Testis (tissue), 3 donors: ENCODE data around the gene ARFIP1. TPM values are rescaled to one million over a fixed set of nuclear protein-coding genes. Genes with fewer than 3 reads are reported as not detected.

Source experiments
- DNase-seq: peaks from one replicate; pipeline ENCODE4 v3.0.0-alpha.2; 2019
- H3K27ac ChIP-seq, 2 donors: fragments of 200-600 bp; sonication (generic); one replicate each; pipeline ENCODE4 v1.5.1; 2019
- H3K27me3 ChIP-seq: fragments of 200-600 bp; sonication (generic); one replicate; pipeline ENCODE4 v1.5.1; 2019
- H3K36me3 ChIP-seq: fragments of 200-600 bp; sonication (generic); one replicate; pipeline ENCODE4 v1.5.1; 2017; ENCODE audit warnings: low read depth; ENCODE audit errors: missing control alignments
- H3K4me1 ChIP-seq: fragments of 200-600 bp; sonication (generic); one replicate; pipeline ENCODE4 v1.5.1; 2019
- H3K4me3 ChIP-seq, 2 donors: fragments of 200-600 bp; sonication (generic); one replicate each; pipeline ENCODE4 v1.5.1; 2017 to 2019
- H3K9me3 ChIP-seq: fragments of 200-600 bp; sonication (generic); one replicate; pipeline ENCODE4 v1.5.1; 2017
- POLR2A ChIP-seq: fragments of 450-650 bp; IDR thresholded peaks from one replicate; pipeline ENCODE4 v1.6.1; 2017; ENCODE audit warnings: antibody characterized with exemption, mild to moderate bottlenecking, moderate library complexity
- WGBS, 2 donors: methylation state at CpG; one replicate each; pipeline ENCODE4 v1.1.5; 2018; 5-methylcytosine and 5-hydroxymethylcytosine counted together
- intact Hi-C: fragments of 100-400 bp; cut with DNase I; formaldehyde crosslinking; loops from one replicate; pipeline ENCODE4 v1.15.1; 2023; ENCODE audit warnings: low total_unique reads
- polyA plus RNA-seq: library from polyadenylated mRNA; stranded (reverse); fragments of 350-450 nt; fragmentation: Illumina TruSeq; extraction: RNeasy Lipid Tissue Mini Kit (QIAGEN cat#74804); gene quantifications from one replicate; pipeline ENCODE4 v1.2.3, GENCODE V29; 2014; ENCODE audit warnings: low read depth, low replicate concordance; ENCODE audit not compliant: insufficient read depth
- total RNA-seq, 2 donors: library from RNA; depleted of rRNA; stranded (reverse); fragments of >200 nt; gene quantifications; one replicate each; pipeline ENCODE4 v1.2.3, GENCODE V29; 2016
- TF ChIP-seq, protein P1 (sequence below), 3 experiments: fragments of 450-650 bp in 2 of 3; fragments of 200-600 bp in 1 of 3; sonication (generic) in 1 of 3; IDR thresholded peaks; one replicate each; pipeline ENCODE4 v1.5.1; 2016 to 2019; ENCODE audit warnings: antibody characterized with exemption in 3 of 3, mild to moderate bottlenecking in 2 of 3, moderate library complexity in 1 of 3

The ARFIP1 gene
- total and polyA plus RNA-seq, 3 donors from 2014 or later = 22.3 to 37.0 (median 31.7) TPM

- Histone ChIP-seq H3K27me3 (no peaks in the 10 kb centered on the region), H3K27ac (no peak overlapping the region), H3K4me1 (peaks cover 4% of the 10 kb centered on the region), H3K4me3 (no peak overlapping the region), H3K36me3 (no peaks in the 10 kb centered on the region), H3K9me3 (no peaks in the 10 kb centered on the region)
- TF ChIP-seq, protein P1, sequence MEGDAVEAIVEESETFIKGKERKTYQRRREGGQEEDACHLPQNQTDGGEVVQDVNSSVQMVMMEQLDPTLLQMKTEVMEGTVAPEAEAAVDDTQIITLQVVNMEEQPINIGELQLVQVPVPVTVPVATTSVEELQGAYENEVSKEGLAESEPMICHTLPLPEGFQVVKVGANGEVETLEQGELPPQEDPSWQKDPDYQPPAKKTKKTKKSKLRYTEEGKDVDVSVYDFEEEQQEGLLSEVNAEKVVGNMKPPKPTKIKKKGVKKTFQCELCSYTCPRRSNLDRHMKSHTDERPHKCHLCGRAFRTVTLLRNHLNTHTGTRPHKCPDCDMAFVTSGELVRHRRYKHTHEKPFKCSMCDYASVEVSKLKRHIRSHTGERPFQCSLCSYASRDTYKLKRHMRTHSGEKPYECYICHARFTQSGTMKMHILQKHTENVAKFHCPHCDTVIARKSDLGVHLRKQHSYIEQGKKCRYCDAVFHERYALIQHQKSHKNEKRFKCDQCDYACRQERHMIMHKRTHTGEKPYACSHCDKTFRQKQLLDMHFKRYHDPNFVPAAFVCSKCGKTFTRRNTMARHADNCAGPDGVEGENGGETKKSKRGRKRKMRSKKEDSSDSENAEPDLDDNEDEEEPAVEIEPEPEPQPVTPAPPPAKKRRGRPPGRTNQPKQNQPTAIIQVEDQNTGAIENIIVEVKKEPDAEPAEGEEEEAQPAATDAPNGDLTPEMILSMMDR (IDR thresholded peaks at IDR 0.05) = no peak
- TF ChIP-seq POLR2A = no peak
- no peak for DNase-seq
- 49 to 51% methylated on average over 16 of the region's 16 CpGs for WGBS, 2 donors
- intact Hi-C loops = no loop called here
Observed at GRCh38 chr4:152935143-152935542, 155.4 kb downstream of the ARFIP1 start.

DNA sequence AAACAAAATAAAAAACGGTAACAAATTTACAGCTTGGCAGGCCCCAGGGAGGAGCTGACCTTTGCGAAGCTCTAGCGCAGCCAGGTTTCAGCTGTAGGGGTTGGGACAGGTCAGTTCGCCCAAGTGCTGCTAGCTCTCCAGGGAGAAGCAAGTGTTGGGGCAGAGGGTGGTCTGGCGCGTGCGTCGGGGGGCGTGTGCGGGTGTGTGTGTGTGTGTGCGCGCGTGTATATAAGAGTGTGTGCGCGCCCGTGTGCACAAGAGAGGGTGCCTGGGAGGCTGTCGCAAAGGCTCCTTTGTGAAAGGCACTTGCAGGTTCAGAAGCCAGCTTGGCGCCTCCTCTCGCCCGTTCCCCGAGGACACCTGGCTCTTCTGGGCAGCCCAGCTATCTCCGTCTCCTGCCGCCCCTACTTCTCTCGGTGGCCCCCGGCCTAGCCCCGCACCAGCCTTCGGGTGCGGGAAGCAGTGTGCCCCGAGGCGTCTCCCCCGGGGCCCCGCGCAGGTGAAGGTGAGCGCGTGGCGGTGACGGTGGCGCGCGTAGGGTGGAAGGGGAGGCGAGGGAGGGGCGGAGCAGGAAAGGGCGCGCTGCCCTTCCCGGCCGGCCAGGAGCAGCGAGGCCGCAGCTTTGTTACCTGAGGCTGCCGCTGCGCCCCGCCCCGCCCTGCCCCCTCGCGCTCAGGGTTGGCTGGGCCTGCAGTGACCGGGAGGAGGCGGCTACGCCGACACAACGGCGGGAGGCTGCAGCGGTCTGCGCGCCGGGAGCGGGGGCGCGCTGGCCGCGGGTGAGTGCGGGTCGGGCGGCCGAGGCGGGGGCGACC, 156.1 kb downstream of the ARFIP1 start, which contains the start of gene FHDC1:
Gene FHDC1 (plus strand): TSS at position 693 of the 815 bp plus-strand sequence. CDS start 6,735 bp downstream, outside the sequence.
- no peak for TF ChIP-seq POLR2A
- TF ChIP-seq, protein P1 (IDR thresholded peaks at IDR 0.05) = no peak
- H3K27ac ChIP-seq = peak within 1 kb of the TSS in 1 of 2 donors; percentile 19
- 5 to 18% methylated on average over 24 to 74 of the region's 75 CpGs for WGBS, 2 donors
- H3K4me1 ChIP-seq = peaks cover 4% of the 10 kb centered on the region
- H3K36me3 ChIP-seq = no peaks in the 10 kb centered on the region
- intact Hi-C loops = no loop called here
- peak within 1 kb of the TSS; percentile 60 to 63 for H3K4me3 ChIP-seq
- DNase-seq = peak; percentile 29
- H3K27me3 ChIP-seq = no peaks in the 10 kb centered on the region
- no peaks in the 10 kb centered on the region for H3K9me3 ChIP-seq

GRCh38 chr4:152936446-152937335, 156.9 kb downstream of the ARFIP1 start:
- Histone ChIP-seq H3K4me3 (peak overlapping the region; percentile 60 to 63), H3K27ac (peak overlapping the region in 1 of 2 donors; percentile 19), H3K27me3 (no peaks in the 10 kb centered on the region), H3K4me1 (peaks cover 4% of the 10 kb centered on the region), H3K36me3 (no peaks in the 10 kb centered on the region), H3K9me3 (no peaks in the 10 kb centered on the region)
- WGBS, 2 donors = 0 to 1% methylated on average over 44 to 93 of the region's 93 CpGs
- intact Hi-C loops = no loop called here
- DNase-seq = peak; percentile 23
- TF ChIP-seq, protein P1 (IDR thresholded peaks at IDR 0.05) = no peak
- TF ChIP-seq POLR2A = no peak

DNA sequence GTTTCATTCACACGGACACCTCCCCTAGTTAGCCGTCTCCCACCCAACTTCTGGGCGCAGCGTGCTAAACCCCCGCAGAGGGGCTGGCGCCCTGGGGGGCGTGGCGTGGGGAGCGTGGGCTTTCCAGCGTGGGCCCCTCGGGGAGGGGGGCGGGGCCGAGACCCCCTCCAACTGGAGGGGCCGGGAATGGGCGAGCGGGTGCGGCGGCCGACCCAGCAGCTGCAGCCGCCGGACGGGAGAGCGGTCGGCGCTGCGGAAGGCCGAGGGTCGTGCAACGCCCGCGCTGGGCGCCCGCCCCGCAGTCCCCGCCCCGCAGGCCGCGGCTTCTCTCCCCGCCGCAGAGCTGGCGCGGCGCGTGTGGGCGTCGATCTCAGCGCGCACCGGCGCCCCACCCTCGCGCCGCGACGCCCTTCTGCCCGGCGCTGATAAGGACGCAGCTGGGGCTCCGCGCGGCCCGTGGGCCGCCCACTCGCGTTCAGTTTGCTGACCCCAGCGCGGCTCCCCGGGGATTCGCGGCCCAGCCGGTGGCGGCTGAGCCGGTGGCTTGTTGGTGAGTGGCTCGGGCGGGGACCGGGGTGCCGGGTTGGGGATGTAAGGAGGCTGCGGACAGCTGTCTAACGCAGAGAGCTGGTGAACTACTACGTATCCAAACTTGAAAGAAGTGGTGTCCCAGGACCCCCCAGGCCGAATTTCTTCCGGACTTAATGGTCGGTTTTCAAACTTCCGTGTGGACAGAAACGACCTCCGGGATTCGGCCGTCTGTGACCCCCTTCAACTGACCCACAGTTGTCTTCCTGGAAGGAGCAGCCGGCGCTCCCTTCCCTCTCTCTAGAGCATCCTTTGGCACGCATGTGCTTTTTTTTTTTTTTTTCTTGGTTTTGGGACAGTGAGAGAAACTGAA, 157.8 kb downstream of the ARFIP1 start:
- Histone ChIP-seq H3K9me3 (no peaks in the 10 kb centered on the region), H3K4me1 (peaks cover 4% of the 10 kb centered on the region), H3K27me3 (no peaks in the 10 kb centered on the region), H3K27ac (no peak overlapping the region), H3K4me3 (peak overlapping the region; percentile 60 to 63), H3K36me3 (no peaks in the 10 kb centered on the region)
- TF ChIP-seq, protein P1 (IDR thresholded peaks at IDR 0.05) = no peak
- TF ChIP-seq POLR2A = no peak
- 0% methylated on average over 21 to 76 of the region's 91 CpGs for WGBS, 2 donors
- intact Hi-C loops = no loop called here
- peak; percentile 50 for DNase-seq
